T-helper 17 cell (primary cell): Measurements from ENCODE around the gene BSDC1. TPM values are rescaled to one million over a fixed set of nuclear protein-coding genes. Genes with fewer than 3 reads are reported as not detected.
A peak's percentile ranks its signal among the peaks of the same experiment; 100 is the strongest.
"Not testable (repeated sequence)": the region's sequence is repeated elsewhere in the genome, so short reads cannot be mapped to it uniquely, and the experiment has no call there.

Source experiments
- ATAC-seq: fragments of 150-1000 bp; cut with Tn5 transposase; 2 replicates; pipeline ENCODE4 v1.10.0; 2021; ENCODE audit warnings: mild to moderate bottlenecking, moderate library complexity
- DNase-seq, 3 donors: peaks; one replicate each; pipeline versions ENCODE4 v3.0.0 to v3.0.0-alpha.2; 2020 to 2021
- H3K9me3 ChIP-seq: one replicate; pipeline ENCODE4 v1.7.0; 2013; ENCODE audit warnings: low read length, mild to moderate bottlenecking; ENCODE audit not compliant: control insufficient read depth, poor library complexity, severe bottlenecking
- H3K27ac Mint-ChIP-seq: one replicate; pipeline ENCODE4 v1.8.0; 2022; ENCODE audit warnings: mild to moderate bottlenecking, moderate library complexity, mixed read lengths
- H3K27me3 Mint-ChIP-seq: one replicate; pipeline ENCODE4 v1.8.0; 2022; ENCODE audit warnings: mixed read lengths
- H3K36me3 Mint-ChIP-seq: one replicate; pipeline ENCODE4 v1.8.0; 2022; ENCODE audit warnings: low read depth, mixed read lengths
- H3K4me1 Mint-ChIP-seq: one replicate; pipeline ENCODE4 v1.8.0; 2022; ENCODE audit warnings: mild to moderate bottlenecking, mixed read lengths
- H3K4me3 Mint-ChIP-seq: one replicate; pipeline ENCODE4 v1.8.0; 2022; ENCODE audit warnings: mild to moderate bottlenecking, moderate library complexity, mixed read lengths
- total RNA-seq, 4 donors: library from RNA in 2 of 4; stranded (reverse) in 2 of 4; gene quantifications; one replicate each; pipeline ENCODE4 v1.2.3 and lab custom pipeline; 2022 to 2026

Gene BSDC1
- total RNA-seq, 2 donors from 2014 or later: 177 to 181 TPM

DNA sequence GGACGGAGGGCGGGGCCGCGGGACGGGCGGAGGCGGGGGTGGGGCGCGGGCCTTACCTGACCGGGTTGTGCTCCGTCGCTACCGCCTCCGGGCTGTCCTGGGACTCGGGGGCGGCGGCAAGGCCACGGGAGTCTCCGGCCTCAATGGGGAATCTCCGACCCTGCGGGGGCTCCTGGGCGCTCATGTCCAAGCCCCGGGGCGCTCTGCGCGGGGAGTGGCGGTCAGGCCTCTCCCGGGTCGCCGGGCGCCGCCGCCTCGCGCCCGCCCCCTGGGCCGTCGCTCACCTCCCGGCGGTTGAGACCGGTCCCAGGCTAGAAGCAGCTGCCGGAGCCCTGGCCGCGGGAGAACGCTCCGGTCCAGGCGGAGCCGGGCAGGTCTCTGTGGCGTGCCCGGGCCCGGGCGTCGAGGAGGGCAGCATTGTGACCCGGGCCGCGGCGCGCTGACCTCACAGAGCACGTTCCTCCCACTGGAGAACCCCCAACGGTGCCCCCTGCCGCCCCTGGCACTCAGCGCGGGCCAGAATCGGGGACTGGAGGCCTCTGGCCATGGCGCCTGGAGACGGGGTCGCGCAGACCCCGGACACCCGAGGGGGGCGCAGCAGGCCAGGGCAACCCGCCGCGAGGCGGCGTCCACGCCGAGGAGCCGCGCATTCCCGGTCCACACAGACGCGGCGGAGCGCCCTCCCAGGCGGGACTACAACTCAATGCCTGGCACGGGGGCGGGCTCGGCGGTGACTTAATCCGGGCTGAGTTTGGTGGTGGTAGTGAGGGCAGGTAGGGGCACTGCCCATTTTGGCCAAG is 32.4 kb downstream of the BSDC1 start:
- Mint-ChIP-seq H3K36me3 (peaks cover 3% of the 10 kb centered on the region), H3K4me1 (peaks cover 18% of the 10 kb centered on the region), H3K4me3 (peak overlapping the region; percentile 15), H3K27ac (peak overlapping the region; percentile 45), H3K27me3 (peaks cover 12% of the 10 kb centered on the region)
- H3K9me3 ChIP-seq: no peaks in the 10 kb centered on the region
- ATAC-seq (peak; percentile 51), DNase-seq (no peak)

- H3K36me3 Mint-ChIP-seq: peaks cover 3% of the 10 kb centered on the region
- H3K4me3 Mint-ChIP-seq: peak overlapping the region; percentile 89
- peak overlapping the region; percentile 91 for H3K27ac Mint-ChIP-seq
- H3K9me3 ChIP-seq: no peaks in the 10 kb centered on the region
- ATAC-seq (peak; percentile 14), DNase-seq (no peak)
- H3K27me3 Mint-ChIP-seq: peaks cover 12% of the 10 kb centered on the region
- peaks cover 18% of the 10 kb centered on the region for H3K4me1 Mint-ChIP-seq
Measured at GRCh38 chr1:32361308-32361673, 33.0 kb downstream of the BSDC1 start.

DNA sequence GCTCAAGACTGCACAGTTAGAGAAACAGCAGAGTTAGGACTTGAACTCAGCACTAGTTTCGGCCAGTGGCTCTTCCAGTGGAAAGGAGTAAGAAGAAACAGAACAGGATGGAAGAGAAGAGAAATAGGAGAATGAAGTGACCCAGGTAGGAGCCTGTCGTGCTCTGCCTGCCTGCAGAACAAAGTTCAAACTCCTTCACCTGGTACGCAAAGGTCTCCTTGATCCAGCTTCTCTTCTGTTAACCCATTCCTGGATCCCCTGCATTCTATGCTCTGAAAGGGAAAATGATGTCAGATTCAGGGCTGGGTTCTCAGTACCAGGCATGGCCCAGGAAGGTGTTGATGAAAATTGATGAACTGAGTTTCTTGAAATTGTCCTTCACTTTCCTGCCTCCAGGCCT is 35.8 kb downstream of the BSDC1 start:
- H3K27ac Mint-ChIP-seq: peak overlapping the region; percentile 9
- H3K27me3 Mint-ChIP-seq: peaks cover 19% of the 10 kb centered on the region
- DNase-seq: no peak
- H3K4me3 Mint-ChIP-seq: no peak overlapping the region
- H3K36me3 Mint-ChIP-seq: peaks cover 9% of the 10 kb centered on the region
- H3K4me1 Mint-ChIP-seq: peaks cover 33% of the 10 kb centered on the region
- ATAC-seq: no peak
- H3K9me3 ChIP-seq: no peaks in the 10 kb centered on the region

GRCh38 chr1:32357614-32358013 is 36.6 kb downstream of the BSDC1 start:
- ATAC-seq: no peak
- H3K27ac Mint-ChIP-seq: peak overlapping the region; percentile 9
- peaks cover 9% of the 10 kb centered on the region for H3K36me3 Mint-ChIP-seq
- peaks cover 18% of the 10 kb centered on the region for H3K27me3 Mint-ChIP-seq
- peaks cover 33% of the 10 kb centered on the region for H3K4me1 Mint-ChIP-seq
- DNase-seq: no peak
- no peak overlapping the region for H3K4me3 Mint-ChIP-seq
- no peaks in the 10 kb centered on the region for H3K9me3 ChIP-seq

DNA sequence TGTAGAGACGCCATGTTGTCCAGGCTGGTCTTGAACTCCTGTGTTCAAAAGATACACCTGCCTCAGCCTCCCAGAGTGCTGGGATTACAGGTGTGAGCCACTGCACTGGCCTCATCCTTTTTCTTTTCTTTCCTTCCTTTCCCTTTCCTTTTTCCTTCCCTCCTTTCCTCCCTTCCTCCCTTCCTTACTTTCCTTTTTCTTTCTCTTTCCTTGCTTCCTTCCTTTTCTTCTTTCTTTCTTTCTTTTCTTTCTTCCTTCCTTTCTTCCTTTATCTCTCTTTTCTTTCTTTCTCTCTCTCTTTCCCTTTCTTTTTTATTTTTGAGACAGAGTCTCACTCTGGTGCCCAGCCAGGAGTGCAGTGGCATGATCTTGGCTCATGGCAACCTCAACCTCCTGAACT is 37.8 kb downstream of the BSDC1 start:
- no peak for ATAC-seq
- H3K27ac Mint-ChIP-seq: peak overlapping the region; percentile 89

GRCh38 chr1:32355778-32356177 is 38.5 kb downstream of the BSDC1 start:
- not testable (repeated sequence) for H3K36me3 Mint-ChIP-seq, H3K27ac Mint-ChIP-seq, H3K4me3 Mint-ChIP-seq, DNase-seq, ATAC-seq, H3K9me3 ChIP-seq, H3K27me3 Mint-ChIP-seq
- H3K4me1 Mint-ChIP-seq: peaks cover 29% of the 10 kb centered on the region

More for the DNA sequence above, 37.8 kb downstream of the BSDC1 start:
- Mint-ChIP-seq H3K27me3 (peaks cover 13% of the 10 kb centered on the region), H3K36me3 (peaks cover 9% of the 10 kb centered on the region), H3K4me3 (no peak overlapping the region), H3K4me1 (peaks cover 30% of the 10 kb centered on the region)
- DNase-seq: no peak
- H3K9me3 ChIP-seq: no peaks in the 10 kb centered on the region

GRCh38 chr1:32353886-32354570 is 40.2 kb downstream of the BSDC1 start:
- Mint-ChIP-seq H3K27me3 (peaks cover 7% of the 10 kb centered on the region), H3K36me3 (peaks cover 6% of the 10 kb centered on the region), H3K27ac (peak overlapping the region; percentile 90), H3K4me1 (peaks cover 35% of the 10 kb centered on the region), H3K4me3 (no peak overlapping the region)
- H3K9me3 ChIP-seq: no peaks in the 10 kb centered on the region
- ATAC-seq (no peak), DNase-seq (no peak)

- ATAC-seq: no peak
- peaks cover 6% of the 10 kb centered on the region for H3K36me3 Mint-ChIP-seq
- peaks cover 7% of the 10 kb centered on the region for H3K27me3 Mint-ChIP-seq
- DNase-seq: no peak
- no peaks in the 10 kb centered on the region for H3K9me3 ChIP-seq
- peak overlapping the region; percentile 90 for H3K27ac Mint-ChIP-seq
- peak overlapping the region; percentile 39 for H3K4me3 Mint-ChIP-seq
- H3K4me1 Mint-ChIP-seq: peaks cover 39% of the 10 kb centered on the region
Measured at GRCh38 chr1:32353431-32353830, 40.8 kb downstream of the BSDC1 start.

GRCh38 chr1:32352831-32353383 is 41.3 kb downstream of the BSDC1 start:
- Mint-ChIP-seq H3K4me3 (peak overlapping the region; percentile 85), H3K4me1 (peaks cover 41% of the 10 kb centered on the region), H3K27ac (peak overlapping the region; percentile 90), H3K27me3 (peaks cover 7% of the 10 kb centered on the region), H3K36me3 (peaks cover 6% of the 10 kb centered on the region)
- ATAC-seq (no peak), DNase-seq (no peak)
- H3K9me3 ChIP-seq: no peaks in the 10 kb centered on the region

GRCh38 chr1:32352239-32352745 is 41.9 kb downstream of the BSDC1 start:
- DNase-seq: no peak
- H3K27ac Mint-ChIP-seq: peak overlapping the region; percentile 90
- H3K36me3 Mint-ChIP-seq: peaks cover 6% of the 10 kb centered on the region
- no peak for ATAC-seq
- H3K4me1 Mint-ChIP-seq: peaks cover 41% of the 10 kb centered on the region
- H3K4me3 Mint-ChIP-seq: peak overlapping the region; percentile 85
- H3K27me3 Mint-ChIP-seq: peaks cover 7% of the 10 kb centered on the region
- no peaks in the 10 kb centered on the region for H3K9me3 ChIP-seq

DNA sequence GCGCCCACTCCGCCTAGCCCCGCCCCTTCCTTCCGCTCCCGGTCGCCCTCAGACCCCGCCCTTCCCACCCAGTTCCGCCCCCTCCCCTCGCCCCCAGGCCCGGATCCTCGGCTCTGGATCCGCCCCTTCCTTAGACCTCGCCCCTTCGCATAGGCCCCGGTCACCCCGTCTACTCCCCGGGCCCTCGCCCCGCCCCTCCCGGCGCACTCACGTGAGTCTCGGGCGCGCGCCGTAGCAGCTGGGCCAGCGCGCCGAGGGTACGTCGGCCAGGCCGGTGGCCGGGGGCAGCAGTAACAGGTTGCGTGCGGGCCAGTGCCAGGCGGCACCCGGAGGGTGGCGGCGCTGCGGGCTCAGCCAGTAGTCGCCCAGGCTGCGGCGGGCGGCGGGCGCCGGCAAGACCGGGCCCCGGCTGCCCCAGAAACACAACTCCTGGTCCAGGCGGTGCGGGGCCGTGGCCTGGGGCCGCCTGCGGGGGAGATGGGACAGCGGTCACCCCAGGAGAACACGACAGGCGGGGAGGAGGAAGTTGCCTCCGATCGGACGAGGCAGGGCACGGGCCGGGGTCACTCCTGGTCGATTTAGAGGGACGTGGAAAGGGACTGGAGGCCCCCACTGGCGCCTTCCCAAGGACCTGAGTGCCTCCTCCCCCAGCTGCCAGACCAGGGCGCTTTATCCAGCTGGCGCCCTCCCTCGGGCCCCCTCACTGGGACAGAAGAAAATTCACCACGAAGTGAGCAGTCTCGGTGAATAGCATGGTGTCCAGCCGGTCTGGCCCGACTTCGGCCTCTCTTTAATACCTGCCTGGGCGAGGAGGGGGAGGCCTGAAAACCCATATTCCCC is 42.6 kb downstream of the BSDC1 start:
- peaks cover 7% of the 10 kb centered on the region for H3K27me3 Mint-ChIP-seq
- DNase-seq (peak; percentile 86 to 91 (median 90)), ATAC-seq (peak; percentile 96)
- H3K9me3 ChIP-seq: no peaks in the 10 kb centered on the region
- H3K36me3 Mint-ChIP-seq: peaks cover 6% of the 10 kb centered on the region
- peaks cover 44% of the 10 kb centered on the region for H3K4me1 Mint-ChIP-seq
- H3K4me3 Mint-ChIP-seq: peak overlapping the region; percentile 85
- peak overlapping the region; percentile 90 for H3K27ac Mint-ChIP-seq

- peaks cover 6% of the 10 kb centered on the region for H3K36me3 Mint-ChIP-seq
- H3K4me3 Mint-ChIP-seq: peak overlapping the region; percentile 85
- no peaks in the 10 kb centered on the region for H3K9me3 ChIP-seq
- H3K4me1 Mint-ChIP-seq: peaks cover 52% of the 10 kb centered on the region
- peak overlapping the region; percentile 56 for H3K27ac Mint-ChIP-seq
- peaks cover 7% of the 10 kb centered on the region for H3K27me3 Mint-ChIP-seq
- DNase-seq: peak in 2 of 3 donors; percentile 73 to 74
- ATAC-seq: peak; percentile 80
Measured at GRCh38 chr1:32350785-32351398, 43.3 kb downstream of the BSDC1 start.
